ENCODE measurements around the gene CARD19. TPM values are rescaled to one million over a fixed set of nuclear protein-coding genes. Genes with fewer than 3 reads are reported as not detected.

The CARD19 gene
- total and polyA plus RNA-seq, 9 of the 15 experiments (the other 6 are each of a cell fraction or from before 2014, with no cell fraction given) = 0.90 to 34.9 (median 14.6) TPM

- 0 out of 2 replicates have a peak, but pooled peaks have one; percentile 27 for TF ChIP-seq NFE2 (IDR thresholded peaks at IDR 0.05; ENCODE audit: low read depth)
- no peak for TF ChIP-seq RBM14 (IDR thresholded peaks at IDR 0.05; ENCODE audit: borderline replicate concordance, insufficient read depth, low read depth, low read length)
- TF ChIP-seq ZBTB40 (IDR thresholded peaks at IDR 0.05) = peak; percentile 62
- no peak for TF ChIP-seq ZBTB40 (CRISPR knock-in tag; IDR thresholded peaks at IDR 0.05)
- TF ChIP-seq CEBPB (tag; IDR thresholded peaks at IDR 0.05) = peak; percentile 91
- TF ChIP-seq FOSL1 (tag; conservative IDR thresholded peaks at IDR 0.05) = peak; percentile 93
- peak; percentile 39 for TF ChIP-seq ZFP36 (IDR thresholded peaks at IDR 0.05; ENCODE audit: low read depth, low read length, partially characterized antibody)
- no peak for TF ChIP-seq ZNF561 (CRISPR knock-in tag; conservative IDR thresholded peaks at IDR 0.05)
- TF ChIP-seq ATF7 (IDR thresholded peaks at IDR 0.05) = peak; percentile 72
- TF ChIP-seq, protein P1, sequence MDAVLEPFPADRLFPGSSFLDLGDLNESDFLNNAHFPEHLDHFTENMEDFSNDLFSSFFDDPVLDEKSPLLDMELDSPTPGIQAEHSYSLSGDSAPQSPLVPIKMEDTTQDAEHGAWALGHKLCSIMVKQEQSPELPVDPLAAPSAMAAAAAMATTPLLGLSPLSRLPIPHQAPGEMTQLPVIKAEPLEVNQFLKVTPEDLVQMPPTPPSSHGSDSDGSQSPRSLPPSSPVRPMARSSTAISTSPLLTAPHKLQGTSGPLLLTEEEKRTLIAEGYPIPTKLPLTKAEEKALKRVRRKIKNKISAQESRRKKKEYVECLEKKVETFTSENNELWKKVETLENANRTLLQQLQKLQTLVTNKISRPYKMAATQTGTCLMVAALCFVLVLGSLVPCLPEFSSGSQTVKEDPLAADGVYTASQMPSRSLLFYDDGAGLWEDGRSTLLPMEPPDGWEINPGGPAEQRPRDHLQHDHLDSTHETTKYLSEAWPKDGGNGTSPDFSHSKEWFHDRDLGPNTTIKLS (IDR thresholded peaks at IDR 0.05; ENCODE audit: borderline replicate concordance, low read depth) = peak; percentile 42; the same call in 1 of the 2 replicates
- no peak for TF ChIP-seq TEAD4 (IDR thresholded peaks at IDR 0.05; ENCODE audit: low read length)
- no peak for TF ChIP-seq TEAD4 (CRISPR knock-in tag; IDR thresholded peaks at IDR 0.05; ENCODE audit: borderline replicate concordance)
- no peak for TF ChIP-seq TCF7 (IDR thresholded peaks at IDR 0.05; ENCODE audit: borderline replicate concordance)
- 0 out of 2 replicates have a peak, but pooled peaks have one; percentile 26 for TF ChIP-seq SAFB (IDR thresholded peaks at IDR 0.05; ENCODE audit: borderline replicate concordance, low read depth, low read length)
- peak; percentile 42; the same call in 1 of the 2 replicates for TF ChIP-seq POLR2AphosphoS2 (IDR thresholded peaks at IDR 0.05; ENCODE audit: low read length)
- peak; percentile 67; the same call in 1 of the 2 replicates for TF ChIP-seq MTA3 (IDR thresholded peaks at IDR 0.05; ENCODE audit: borderline replicate concordance)
- TF ChIP-seq XRCC3 (IDR thresholded peaks at IDR 0.05) = no peak
Observed at GRCh38 chr9:93119953-93120845, 24.2 kb downstream of the CARD19 start (continued).

All from K562 (cell line).